Thyroid gland (tissue), 4 donors: ENCODE data around the gene PCNT. TPM values are rescaled to one million over a fixed set of nuclear protein-coding genes. Genes with fewer than 3 reads are reported as not detected.

Experiments
- DNase-seq, 2 donors: peaks; one replicate each; pipeline ENCODE4 v3.0.0-alpha.2; 2019
- H3K27ac ChIP-seq, 3 donors: fragments of 200-600 bp; sonication (generic); 1 replicate in 2 of 3; 2 replicates in 1 of 3; pipeline ENCODE4 v1.5.1; 2016 to 2019; ENCODE audit warnings: mild to moderate bottlenecking in 1 of 3, moderate library complexity in 1 of 3
- H3K27me3 ChIP-seq: fragments of 200-600 bp; sonication (generic); one replicate; pipeline ENCODE4 v1.5.1; 2019
- H3K36me3 ChIP-seq, 2 donors: fragments of 200-600 bp; sonication (generic); one replicate each; pipeline ENCODE4 v1.5.1; 2016 to 2019
- H3K4me1 ChIP-seq, 2 donors: fragments of 200-600 bp; sonication (generic); one replicate each; pipeline ENCODE4 v1.5.1; 2017 to 2019
- H3K4me3 ChIP-seq, 3 donors: fragments of 200-600 bp; sonication (generic); replicated peaks in 1 of 3; 1 replicate in 2 of 3; 2 replicates in 1 of 3; pipeline ENCODE4 v1.5.1; 2016; ENCODE audit warnings: mild to moderate bottlenecking in 1 of 3
- H3K9me3 ChIP-seq: fragments of 200-600 bp; sonication (generic); one replicate; pipeline ENCODE4 v1.5.1; 2017
- POLR2A ChIP-seq, 2 donors: fragments of 450-650 bp; IDR thresholded peaks; one replicate each; pipeline ENCODE4 v1.6.1; 2017; ENCODE audit warnings: antibody characterized with exemption in 2 of 2, mild to moderate bottlenecking in 2 of 2, moderate library complexity in 1 of 2
- WGBS, 2 donors: methylation state at CpG; one replicate each; pipeline ENCODE4 v1.1.5; 2017; 5-methylcytosine and 5-hydroxymethylcytosine counted together
- intact Hi-C: fragments of 100-400 bp; cut with DNase I; formaldehyde crosslinking; loops from one replicate; pipeline ENCODE4 v1.15.1; 2023
- total RNA-seq, 4 donors: library from RNA; depleted of rRNA; stranded (reverse); fragments of >200 nt; gene quantifications; one replicate each; pipeline ENCODE4 v1.2.3, GENCODE V29; 2016
- TF ChIP-seq, protein P1 (sequence below), 6 experiments: fragments of 200-600 bp in 3 of 6; fragments of 450-650 bp in 3 of 6; sonication (generic) in 3 of 6; IDR thresholded peaks; one replicate each; pipeline ENCODE4 v1.5.1; 2016 to 2019; ENCODE audit warnings: antibody characterized with exemption in 6 of 6, mild to moderate bottlenecking in 2 of 6, inconsistent platforms in 1 of 6, moderate library complexity in 1 of 6

Gene PCNT
- total RNA-seq, 4 donors from 2014 or later: 23.9 to 36.6 (median 33.2) TPM

DNA sequence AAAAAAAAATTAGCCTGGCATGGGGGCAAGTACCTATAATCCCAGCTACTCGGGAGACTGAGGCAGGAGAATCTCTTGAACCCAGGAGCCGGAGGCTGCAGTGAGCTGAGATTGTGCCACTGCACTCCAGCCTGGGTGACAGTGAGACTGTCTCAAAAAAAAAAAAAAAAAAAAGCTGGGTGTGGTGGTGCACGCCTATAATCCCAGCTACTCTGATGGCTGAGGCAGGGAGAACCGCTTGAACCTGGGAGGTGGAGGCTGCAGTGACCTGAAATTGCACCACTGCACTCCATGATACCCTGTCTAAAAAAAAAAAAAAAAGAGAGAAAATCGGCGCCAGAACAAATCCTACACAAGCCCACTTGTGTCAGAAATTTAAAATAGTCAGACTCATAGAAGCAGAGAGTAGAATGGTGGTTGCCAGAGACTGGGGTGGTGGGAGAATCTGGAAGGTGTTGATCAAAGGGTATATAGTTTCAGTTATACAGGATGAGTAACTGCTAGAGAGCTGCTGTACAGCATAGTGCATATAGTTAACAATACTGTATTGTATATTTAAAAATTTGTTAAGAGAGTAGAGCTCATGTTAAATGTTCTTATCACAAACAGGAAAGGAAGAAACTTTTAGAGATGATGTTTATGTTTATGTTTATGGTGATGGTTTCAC, 144.3 kb downstream of the PCNT start:
- WGBS, 2 donors: 68 to 81% methylated on average over 6 of the region's 6 CpGs

DNA sequence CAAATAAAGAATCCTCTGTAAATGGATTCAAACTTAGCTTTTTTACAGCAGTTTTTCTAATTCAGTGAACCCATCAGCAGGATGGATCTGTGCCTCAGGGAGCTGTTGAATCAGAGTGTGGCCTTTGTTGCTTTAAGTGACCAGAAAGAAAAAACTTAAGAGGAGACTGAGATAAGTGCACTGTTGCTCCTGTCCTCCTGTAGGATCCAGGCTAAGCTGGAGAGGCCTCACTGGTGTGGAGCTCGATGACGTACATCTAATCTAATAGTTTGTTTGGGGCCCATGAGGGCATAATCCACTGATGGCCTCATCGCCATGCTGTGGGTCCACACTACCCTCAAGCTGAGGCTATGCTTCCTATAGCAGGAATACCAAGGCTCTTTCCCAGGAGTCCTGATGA, 145.3 kb downstream of the PCNT start:
- intact Hi-C loops: no loop called here
- Histone ChIP-seq H3K27ac (no peak overlapping the region), H3K36me3 (no peaks in the 10 kb centered on the region), H3K9me3 (no peaks in the 10 kb centered on the region), H3K4me3 (no peak overlapping the region), H3K4me1 (peaks cover 5 to 13% of the 10 kb centered on the region in 2 donors), H3K27me3 (no peaks in the 10 kb centered on the region)
- no peak for TF ChIP-seq POLR2A (IDR thresholded peaks at IDR 0.05)
- TF ChIP-seq, protein P1, sequence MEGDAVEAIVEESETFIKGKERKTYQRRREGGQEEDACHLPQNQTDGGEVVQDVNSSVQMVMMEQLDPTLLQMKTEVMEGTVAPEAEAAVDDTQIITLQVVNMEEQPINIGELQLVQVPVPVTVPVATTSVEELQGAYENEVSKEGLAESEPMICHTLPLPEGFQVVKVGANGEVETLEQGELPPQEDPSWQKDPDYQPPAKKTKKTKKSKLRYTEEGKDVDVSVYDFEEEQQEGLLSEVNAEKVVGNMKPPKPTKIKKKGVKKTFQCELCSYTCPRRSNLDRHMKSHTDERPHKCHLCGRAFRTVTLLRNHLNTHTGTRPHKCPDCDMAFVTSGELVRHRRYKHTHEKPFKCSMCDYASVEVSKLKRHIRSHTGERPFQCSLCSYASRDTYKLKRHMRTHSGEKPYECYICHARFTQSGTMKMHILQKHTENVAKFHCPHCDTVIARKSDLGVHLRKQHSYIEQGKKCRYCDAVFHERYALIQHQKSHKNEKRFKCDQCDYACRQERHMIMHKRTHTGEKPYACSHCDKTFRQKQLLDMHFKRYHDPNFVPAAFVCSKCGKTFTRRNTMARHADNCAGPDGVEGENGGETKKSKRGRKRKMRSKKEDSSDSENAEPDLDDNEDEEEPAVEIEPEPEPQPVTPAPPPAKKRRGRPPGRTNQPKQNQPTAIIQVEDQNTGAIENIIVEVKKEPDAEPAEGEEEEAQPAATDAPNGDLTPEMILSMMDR (IDR thresholded peaks at IDR 0.05): no peak
- WGBS, 2 donors: 39 to 79% methylated on average over 3 of the region's 3 CpGs
- DNase-seq: no peak

More for the DNA sequence above, 144.3 kb downstream of the PCNT start:
- no peaks in the 10 kb centered on the region for H3K9me3 ChIP-seq
- intact Hi-C loops: no loop called here
- H3K4me3 ChIP-seq: no peak overlapping the region
- TF ChIP-seq, protein P1 (IDR thresholded peaks at IDR 0.05): no peak
- no peak for TF ChIP-seq POLR2A (IDR thresholded peaks at IDR 0.05)
- H3K4me1 ChIP-seq: peaks cover 5 to 13% of the 10 kb centered on the region in 2 donors
- no peak overlapping the region for H3K27ac ChIP-seq
- no peaks in the 10 kb centered on the region for H3K27me3 ChIP-seq
- DNase-seq: no peak
- no peaks in the 10 kb centered on the region for H3K36me3 ChIP-seq

DNA sequence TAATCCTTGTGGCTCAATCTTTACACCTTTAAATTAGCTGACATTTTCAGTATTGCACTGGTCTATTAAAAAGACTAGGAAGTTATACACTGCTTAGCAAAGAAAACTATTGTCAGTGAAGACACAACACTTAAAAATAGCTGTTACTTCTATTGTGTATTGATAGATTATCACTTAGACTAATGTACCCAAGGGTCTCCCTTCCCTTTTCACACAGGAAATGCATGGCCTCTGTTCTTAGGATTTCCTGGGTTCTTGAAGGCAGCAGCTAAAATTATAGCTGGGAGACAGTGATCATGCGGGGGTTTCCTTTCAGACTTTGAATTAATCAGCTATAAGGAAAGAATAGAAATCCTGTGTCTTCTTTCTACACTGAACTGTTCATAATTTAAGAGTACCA, 147.6 kb downstream of the PCNT start:
- DNase-seq: no peak
- no peak for TF ChIP-seq POLR2A (IDR thresholded peaks at IDR 0.05)
- TF ChIP-seq, protein P1 (IDR thresholded peaks at IDR 0.05): no peak
- H3K4me3 ChIP-seq: no peak overlapping the region
- no peaks in the 10 kb centered on the region for H3K9me3 ChIP-seq
- H3K27me3 ChIP-seq: no peaks in the 10 kb centered on the region
- H3K36me3 ChIP-seq: no peaks in the 10 kb centered on the region
- intact Hi-C loops: no loop called here
- WGBS, 2 donors: 91 to 92% methylated on average over 1 of the region's 1 CpG
- no peak overlapping the region for H3K27ac ChIP-seq
- peaks cover 5 to 13% of the 10 kb centered on the region in 2 donors for H3K4me1 ChIP-seq

DNA sequence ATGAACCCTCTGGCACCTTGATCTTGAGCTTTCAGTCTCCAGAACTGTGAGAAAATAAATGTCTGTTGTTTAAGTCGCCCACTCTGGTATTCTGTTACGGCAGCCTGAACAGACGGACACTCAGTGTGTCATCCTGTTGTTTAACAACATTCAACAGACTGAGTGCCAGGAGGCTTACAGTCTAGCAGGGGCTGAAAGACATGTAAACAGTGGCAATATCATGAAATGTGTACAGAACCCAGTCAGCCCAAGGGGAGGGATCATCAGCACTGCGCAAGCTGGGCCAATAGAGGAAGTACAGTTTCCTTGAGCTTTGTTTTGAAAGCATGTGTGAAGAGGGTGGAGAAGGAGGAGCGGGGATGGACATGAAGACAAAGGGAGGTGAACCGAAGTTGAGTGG, 148.3 kb downstream of the PCNT start:
- H3K27ac ChIP-seq: no peak overlapping the region
- H3K4me3 ChIP-seq: no peak overlapping the region
- whole genome bisulfite sequencing, 2 donors: 68 to 69% methylated on average over 6 of the region's 6 CpGs
- no peaks in the 10 kb centered on the region for H3K27me3 ChIP-seq
- peak; percentile 10 to 13 for DNase-seq
- H3K9me3 ChIP-seq: no peaks in the 10 kb centered on the region
- H3K36me3 ChIP-seq: no peaks in the 10 kb centered on the region
- no peak for TF ChIP-seq POLR2A (IDR thresholded peaks at IDR 0.05)
- TF ChIP-seq, protein P1 (IDR thresholded peaks at IDR 0.05): no peak
- intact Hi-C loops: no loop called here
- H3K4me1 ChIP-seq: peaks cover 5 to 13% of the 10 kb centered on the region in 2 donors

DNA sequence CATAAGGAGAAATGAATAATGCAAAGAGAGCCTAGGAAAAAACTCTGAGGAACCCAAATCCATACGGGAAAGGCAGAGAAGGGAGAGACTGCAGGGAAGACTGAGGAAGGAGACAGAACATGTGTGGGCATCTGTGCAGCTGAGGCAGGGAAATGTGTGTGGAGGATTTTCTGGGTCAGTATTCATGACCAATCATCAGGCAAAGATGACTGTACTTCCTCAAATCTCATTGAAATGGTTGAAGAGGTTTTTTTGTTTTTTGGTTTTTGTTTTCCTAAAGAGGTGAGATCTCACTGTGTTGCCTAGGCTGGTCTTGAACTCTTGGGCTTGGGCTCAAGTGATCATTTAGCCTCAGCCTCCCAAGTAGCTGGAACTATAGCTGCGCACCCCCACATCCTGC, 150.4 kb downstream of the PCNT start:
- no peak overlapping the region for H3K4me3 ChIP-seq
- DNase-seq: no peak
- H3K9me3 ChIP-seq: no peaks in the 10 kb centered on the region
- 96 to 99% methylated on average over 2 of the region's 2 CpGs for WGBS, 2 donors
- H3K27ac ChIP-seq: no peak overlapping the region
- TF ChIP-seq, protein P1 (IDR thresholded peaks at IDR 0.05): no peak
- TF ChIP-seq POLR2A (IDR thresholded peaks at IDR 0.05): no peak
- H3K4me1 ChIP-seq: peaks cover 9 to 15% of the 10 kb centered on the region in 2 donors
- no peaks in the 10 kb centered on the region for H3K27me3 ChIP-seq
- intact Hi-C loops: no loop called here
- H3K36me3 ChIP-seq: no peaks in the 10 kb centered on the region
